ENCODE measurements around the gene TDP2.
"Not testable (repeated sequence)": the region's sequence is repeated elsewhere in the genome, so short reads cannot be mapped to it uniquely, and the experiment has no call there.

The TDP2 gene

GRCh38 chr6:24655215-24655614 lies 11.5 kb downstream of the TDP2 start:
- in situ Hi-C loops (cut with MboI; ENCODE audit: low sequenced_read_pairs), result no loop called here

GRCh38 chr6:24650365-24650764 lies 16.3 kb downstream of the TDP2 start:
- in situ Hi-C loops (cut with MboI; ENCODE audit: low sequenced_read_pairs), result no loop called here

- in situ Hi-C loops (cut with MboI; ENCODE audit: low sequenced_read_pairs), result no loop called here
Observed at GRCh38 chr6:24649691-24650090, 17.0 kb downstream of the TDP2 start.

- in situ Hi-C loops (cut with MboI; ENCODE audit: low sequenced_read_pairs), result no loop called here
Observed at GRCh38 chr6:24648276-24648675, 18.4 kb downstream of the TDP2 start.

GRCh38 chr6:24646771-24647170 lies 19.9 kb downstream of the TDP2 start:
- in situ Hi-C loops (cut with MboI; ENCODE audit: low sequenced_read_pairs), result no loop called here

GRCh38 chr6:24644377-24644776 lies 22.3 kb downstream of the TDP2 start:
- in situ Hi-C loops (cut with MboI; ENCODE audit: low sequenced_read_pairs), result no loop called here

- in situ Hi-C loops (cut with MboI; ENCODE audit: low sequenced_read_pairs), result no loop called here
Observed at GRCh38 chr6:24643920-24644319, 22.8 kb downstream of the TDP2 start.

GRCh38 chr6:24642061-24642460 lies 24.6 kb downstream of the TDP2 start:
- in situ Hi-C loops (cut with MboI; ENCODE audit: low sequenced_read_pairs), result no loop called here

GRCh38 chr6:24640631-24641030 lies 26.1 kb downstream of the TDP2 start:
- in situ Hi-C loops (cut with MboI; ENCODE audit: low sequenced_read_pairs), result not testable (repeated sequence)

- in situ Hi-C loops (cut with MboI; ENCODE audit: low sequenced_read_pairs), result no loop called here
Observed at GRCh38 chr6:24640166-24640565, 26.5 kb downstream of the TDP2 start.

- in situ Hi-C loops (cut with MboI; ENCODE audit: low sequenced_read_pairs), result no loop called here
Observed at GRCh38 chr6:24636681-24637080, 30.0 kb downstream of the TDP2 start.

GRCh38 chr6:24632573-24632972 lies 34.1 kb downstream of the TDP2 start:
- in situ Hi-C loops (cut with MboI; ENCODE audit: low sequenced_read_pairs), result no loop called here

GRCh38 chr6:24631671-24632070 lies 35.0 kb downstream of the TDP2 start:
- in situ Hi-C loops (cut with MboI; ENCODE audit: low sequenced_read_pairs), result no loop called here

- in situ Hi-C loops (cut with MboI; ENCODE audit: low sequenced_read_pairs), result no loop called here
Observed at GRCh38 chr6:24630856-24631505, 35.7 kb downstream of the TDP2 start.

GRCh38 chr6:24621626-24622289 lies 44.9 kb downstream of the TDP2 start:
- in situ Hi-C loops (cut with MboI; ENCODE audit: low sequenced_read_pairs), result no loop called here

- in situ Hi-C loops (cut with MboI; ENCODE audit: low sequenced_read_pairs), result no loop called here
Observed at GRCh38 chr6:24620637-24621036, 46.1 kb downstream of the TDP2 start.

GRCh38 chr6:24619661-24620060 lies 47.0 kb downstream of the TDP2 start:
- in situ Hi-C loops (cut with MboI; ENCODE audit: low sequenced_read_pairs), result no loop called here

GRCh38 chr6:24614648-24615047 lies 52.1 kb downstream of the TDP2 start:
- in situ Hi-C loops (cut with MboI; ENCODE audit: low sequenced_read_pairs), result no loop called here

- in situ Hi-C loops (cut with MboI; ENCODE audit: low sequenced_read_pairs), result no loop called here
Observed at GRCh38 chr6:24614043-24614420, 52.7 kb downstream of the TDP2 start.

- in situ Hi-C loops (cut with MboI; ENCODE audit: low sequenced_read_pairs), result no loop called here
Observed at GRCh38 chr6:24613361-24614042, 53.2 kb downstream of the TDP2 start.

- in situ Hi-C loops (cut with MboI; ENCODE audit: low sequenced_read_pairs), result no loop called here
Observed at GRCh38 chr6:24610672-24611071, 56.0 kb downstream of the TDP2 start.

Data from hTERT RPE-1 (cell line).